GM21381 (cell line): Measurements from ENCODE around the gene SERAC1.
"Not testable (repeated sequence)": the region's sequence is repeated elsewhere in the genome, so short reads cannot be mapped to it uniquely, and the experiment has no call there.

Experiments
- ATAC-seq: cut with Tn5 transposase; IDR thresholded peaks from one replicate; pipeline ENCODE4 v1.9.1; 2021; ENCODE audit warnings: mild to moderate bottlenecking, moderate library complexity; ENCODE audit not compliant: unreplicated experiment

The SERAC1 gene

DNA sequence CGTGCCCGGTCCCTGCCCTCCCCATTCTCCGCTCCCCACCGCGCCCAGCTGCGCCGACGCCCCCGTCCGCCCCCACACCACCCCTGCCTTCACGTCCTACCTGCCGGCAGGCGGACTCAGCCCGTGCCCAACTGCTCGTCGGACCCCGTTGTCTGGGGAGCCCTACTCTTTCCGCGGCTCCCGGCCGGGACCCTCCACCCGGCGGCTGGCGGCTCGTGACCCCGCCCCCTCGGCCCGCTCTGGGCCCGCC lies at the start of gene SERAC1:
TSS of gene SERAC1 (minus strand) at position 223 of the 250 bp plus-strand sequence. CDS start 9,899 bp downstream, outside the sequence.
- ATAC-seq, result peak; percentile 49

GRCh38 chr6:158213925-158214674 lies 46.0 kb upstream of the SERAC1 start:
- ATAC-seq, result peak; percentile 92

DNA sequence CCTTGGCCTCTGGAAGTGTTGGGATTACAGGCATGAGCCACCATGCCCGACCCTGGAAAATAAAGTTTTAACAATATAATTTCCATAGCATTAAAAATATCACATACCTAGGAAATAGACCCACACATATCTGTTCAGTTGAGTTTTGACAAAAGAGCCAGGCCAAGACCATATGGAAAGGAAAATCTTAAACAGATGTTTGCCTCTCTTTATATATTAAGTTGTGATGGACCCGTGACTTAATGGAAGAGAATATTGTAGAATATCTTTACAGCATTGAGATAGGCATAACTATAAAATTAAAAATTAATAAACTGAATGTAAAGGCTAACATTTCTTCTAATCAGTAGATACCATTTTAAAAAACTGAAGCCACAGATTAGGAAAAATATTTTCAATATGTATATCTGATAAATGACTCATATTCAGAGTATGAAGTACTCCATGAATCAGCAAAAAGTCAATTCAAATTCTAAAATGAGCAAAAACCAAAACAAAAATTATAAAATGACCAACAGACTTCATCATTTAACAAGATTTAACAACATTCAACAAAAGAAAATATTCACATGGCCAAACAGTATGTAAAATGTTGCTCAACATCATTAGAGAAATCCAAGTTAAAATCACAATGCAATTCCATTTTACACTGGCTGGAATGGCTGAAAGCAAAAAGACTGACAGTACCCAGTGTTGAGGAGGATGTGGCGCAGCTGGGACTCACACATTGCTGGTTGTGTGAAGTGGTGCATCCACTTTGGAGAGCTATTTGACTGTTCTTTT lies 43.4 kb upstream of the SERAC1 start:
- no peak for ATAC-seq

DNA sequence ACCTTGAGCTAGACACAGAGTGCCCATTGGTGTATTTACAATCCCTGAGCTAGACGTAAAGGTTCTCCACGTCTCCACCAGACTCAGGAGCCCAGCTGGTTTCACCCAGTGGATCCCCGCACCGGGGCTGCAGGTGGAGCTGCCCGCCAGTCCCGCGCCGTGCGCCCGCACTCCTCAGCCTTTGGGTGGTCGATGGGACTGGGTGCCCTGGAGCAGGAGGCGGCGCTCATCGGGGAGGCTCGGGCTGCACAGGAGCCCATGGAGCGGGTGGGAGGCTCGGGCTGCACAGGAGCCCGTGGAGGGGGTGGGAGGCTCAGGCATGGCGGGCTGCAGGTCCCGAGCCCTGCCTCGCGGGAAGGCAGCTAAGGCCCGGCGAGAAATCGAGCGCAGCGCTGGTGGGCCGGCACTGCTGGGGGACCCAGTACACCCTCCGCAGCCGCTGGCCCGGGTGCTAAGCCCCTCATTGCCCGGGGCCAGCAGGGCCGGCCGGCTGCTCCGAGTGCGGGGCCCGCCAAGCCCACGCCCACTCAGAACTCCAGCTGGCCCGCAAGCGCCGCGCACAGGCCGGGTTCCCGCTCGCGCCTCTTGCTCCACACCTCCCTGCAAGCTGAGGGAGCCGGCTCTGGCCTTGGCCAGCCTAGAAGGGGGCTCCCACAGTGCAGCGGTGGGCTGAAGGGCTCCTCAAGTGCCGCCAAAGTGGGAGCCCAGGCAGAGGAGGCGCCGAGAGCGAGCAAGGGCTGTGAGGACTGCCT lies 41.7 kb upstream of the SERAC1 start:
- not testable (repeated sequence) for ATAC-seq

- ATAC-seq, result not testable (repeated sequence)
These were observed 40.4 kb upstream of the SERAC1 start for GRCh38 chr6:158208226-158209030.

DNA sequence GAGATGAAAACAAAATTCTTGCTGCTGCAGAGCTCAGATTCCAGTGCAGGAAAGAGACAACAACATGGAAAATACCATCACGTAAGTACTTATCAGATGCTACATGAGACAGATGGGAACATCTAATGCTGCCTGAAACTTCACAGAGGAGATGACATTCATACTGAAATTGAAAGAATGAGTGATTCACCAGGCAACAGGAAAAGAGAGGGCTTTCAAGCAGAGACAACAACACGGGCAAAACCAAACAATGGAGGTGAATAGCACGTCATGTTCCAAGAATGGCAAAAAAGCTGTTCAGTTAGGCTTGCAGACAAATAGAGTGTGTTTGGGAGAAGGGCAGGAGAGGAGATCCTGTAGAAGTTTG lies 39.3 kb upstream of the SERAC1 start:
- ATAC-seq, result peak; percentile 96

DNA sequence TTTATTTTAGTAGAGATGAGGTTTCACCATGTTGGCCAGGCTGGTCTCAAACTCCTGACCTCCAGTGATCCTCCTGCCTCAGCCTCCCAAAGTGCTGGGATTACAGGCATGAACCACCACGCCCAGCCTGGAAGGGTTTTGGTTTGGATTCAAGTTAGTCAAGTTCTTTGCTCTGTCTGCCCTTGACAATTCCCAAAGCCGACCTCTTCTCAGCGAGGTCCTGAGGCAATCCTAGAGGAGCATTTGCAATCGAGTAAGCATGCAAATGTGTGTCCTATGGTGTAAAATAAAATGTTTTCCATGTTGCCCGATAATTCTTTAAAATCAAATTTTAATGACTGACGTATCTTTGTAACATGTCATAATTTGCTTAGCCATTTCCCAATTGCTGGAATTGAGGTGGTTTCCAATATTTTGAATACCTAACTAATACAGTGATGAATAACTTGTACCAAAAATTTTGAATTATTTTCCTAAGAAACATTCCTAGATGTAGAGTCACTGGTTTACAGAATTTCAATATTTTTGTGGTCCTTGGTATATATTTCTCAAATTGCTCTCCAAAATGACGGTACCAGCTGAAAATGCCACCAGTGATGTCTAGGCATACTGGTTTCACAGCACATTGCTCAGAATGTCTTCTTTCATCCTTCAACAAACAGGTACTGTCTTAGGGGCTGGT lies 38.8 kb upstream of the SERAC1 start:
- no peak for ATAC-seq

- ATAC-seq, result no peak
These were observed 37.3 kb upstream of the SERAC1 start for GRCh38 chr6:158205169-158205944.

DNA sequence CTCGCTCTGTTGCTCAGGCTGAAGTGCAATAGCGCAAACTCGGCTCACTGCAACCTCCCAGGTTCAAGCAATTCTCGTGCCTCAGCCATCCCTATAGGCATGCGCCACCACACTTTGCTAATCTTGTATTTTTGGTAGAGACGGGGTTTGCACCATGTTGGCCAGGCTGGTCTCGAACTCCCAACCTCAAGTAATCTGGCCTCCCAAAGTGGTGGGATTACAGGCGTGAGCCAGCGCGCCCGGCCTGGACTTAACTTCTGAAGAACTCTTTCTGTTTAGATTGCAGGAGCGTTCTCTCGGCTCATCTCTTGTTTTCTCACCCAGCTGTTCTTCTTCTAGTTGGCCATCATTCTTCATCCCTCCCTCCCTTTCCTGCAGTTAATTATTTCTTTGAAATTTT lies 30.4 kb upstream of the SERAC1 start:
- no peak for ATAC-seq

DNA sequence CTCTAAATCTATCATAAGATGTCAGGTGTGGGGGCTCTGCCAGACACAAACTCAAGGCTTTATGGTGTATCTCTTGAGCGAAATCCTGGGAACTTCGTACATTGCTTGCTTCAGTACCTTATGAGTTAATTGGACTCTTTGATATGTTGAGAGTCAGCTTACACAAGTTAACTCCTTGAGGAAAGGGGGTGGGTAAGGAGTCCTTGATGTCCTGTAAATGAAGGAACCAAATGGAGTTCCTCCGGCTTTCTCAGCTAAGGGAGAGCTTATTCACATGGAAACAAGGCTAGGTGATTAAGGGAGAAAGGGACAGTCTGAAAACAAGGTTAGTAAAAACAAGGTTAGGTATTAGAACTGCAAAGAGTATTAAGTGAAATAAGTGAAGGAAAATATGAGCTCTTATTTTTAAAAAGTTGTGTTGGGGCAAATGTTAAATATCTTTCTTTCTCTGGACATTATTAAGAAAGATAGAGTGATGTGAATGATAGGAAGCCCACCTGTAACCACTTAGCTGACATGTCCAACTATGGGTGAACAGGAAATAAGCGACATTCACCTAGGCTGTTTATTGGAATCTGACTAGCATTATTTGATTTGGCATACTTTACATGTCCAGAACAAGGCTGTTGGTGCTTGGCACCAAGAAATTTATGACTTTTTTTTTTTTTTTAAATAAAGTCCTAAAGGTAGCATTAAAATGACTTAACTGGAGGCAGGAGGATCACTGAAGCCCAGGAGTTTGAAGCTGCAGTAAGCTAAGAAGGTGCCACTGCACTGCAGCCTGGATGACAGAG lies 26.6 kb upstream of the SERAC1 start:
- no peak for ATAC-seq

GRCh38 chr6:158191761-158192160 lies 23.7 kb upstream of the SERAC1 start:
- ATAC-seq, result no peak

GRCh38 chr6:158191032-158191431 lies 23.0 kb upstream of the SERAC1 start:
- ATAC-seq, result no peak

- no peak for ATAC-seq
These were observed 20.5 kb upstream of the SERAC1 start for GRCh38 chr6:158188591-158188990.

- no peak for ATAC-seq
These were observed 17.8 kb upstream of the SERAC1 start for GRCh38 chr6:158185729-158186456.

DNA sequence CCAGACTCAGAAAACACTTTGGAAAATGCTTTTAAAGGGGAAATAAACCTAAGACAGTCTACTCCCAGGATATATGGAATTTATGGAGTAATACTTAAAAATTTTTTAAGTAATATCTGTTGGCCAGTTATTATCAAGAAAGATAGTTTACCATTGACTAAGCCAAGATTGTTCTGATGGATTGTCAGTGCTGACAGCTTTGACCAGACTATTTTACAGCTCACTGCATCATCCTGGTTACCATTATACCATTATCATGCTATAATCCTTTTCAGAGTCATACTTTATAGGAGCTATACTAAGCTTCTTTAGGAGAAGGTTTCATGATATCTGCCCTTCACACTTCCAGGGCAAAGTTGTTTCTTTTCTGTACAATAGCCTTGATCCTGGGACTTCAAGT lies 16.5 kb upstream of the SERAC1 start:
- no peak for ATAC-seq

- not testable (repeated sequence) for ATAC-seq
These were observed 15.3 kb upstream of the SERAC1 start for GRCh38 chr6:158183174-158183972.

- ATAC-seq, result not testable (repeated sequence)
These were observed 9.7 kb upstream of the SERAC1 start for GRCh38 chr6:158177712-158178111.
